ENCODE results near the gene PIP5K1B.

- TF ChIP-seq CTCF (IDR thresholded peaks at IDR 0.05; ENCODE audit: poor library complexity) = no peak
- TF ChIP-seq EZH2 (IDR thresholded peaks at IDR 0.05; ENCODE audit: borderline replicate concordance) = no peak
- no peak for TF ChIP-seq EZH2phosphoT487 (IDR thresholded peaks at IDR 0.05; ENCODE audit: low read depth, severe bottlenecking, unreplicated experiment)
These were observed 32.4 kb upstream of the PIP5K1B start for GRCh38 chr9:68672625-68673024.

Data from hepatocyte (in vitro differentiated cells).